Islet precursor cell (in vitro differentiated cells): ENCODE measurements around the gene CTNNA3.

Experiments
- DNase-seq: peaks from one replicate; pipeline ENCODE4 v3.0.0-alpha.2; 2018

CTNNA3 gene

DNA sequence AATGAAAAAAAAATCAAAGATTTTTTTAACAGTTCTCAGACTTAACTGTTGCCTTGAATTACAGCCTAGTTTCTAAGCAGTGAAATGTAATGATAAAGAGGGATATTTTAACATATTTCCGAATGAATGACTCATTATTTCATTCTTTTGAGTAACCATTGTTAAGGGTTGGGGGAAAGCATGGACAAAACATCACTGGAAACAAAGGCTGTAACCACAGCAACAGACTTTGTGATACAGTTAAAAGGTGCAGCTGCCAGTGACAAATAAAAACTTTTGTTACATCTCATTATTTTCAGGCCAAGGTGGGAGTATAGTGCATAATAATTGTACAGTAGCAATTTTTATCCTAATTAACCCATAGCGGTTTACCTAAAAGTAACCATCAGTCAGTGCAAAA, 597.5 kb downstream of the CTNNA3 start:
- DNase-seq = no peak

- DNase-seq = no peak
These were observed 600.5 kb downstream of the CTNNA3 start for GRCh38 chr10:67095531-67095930.

DNA sequence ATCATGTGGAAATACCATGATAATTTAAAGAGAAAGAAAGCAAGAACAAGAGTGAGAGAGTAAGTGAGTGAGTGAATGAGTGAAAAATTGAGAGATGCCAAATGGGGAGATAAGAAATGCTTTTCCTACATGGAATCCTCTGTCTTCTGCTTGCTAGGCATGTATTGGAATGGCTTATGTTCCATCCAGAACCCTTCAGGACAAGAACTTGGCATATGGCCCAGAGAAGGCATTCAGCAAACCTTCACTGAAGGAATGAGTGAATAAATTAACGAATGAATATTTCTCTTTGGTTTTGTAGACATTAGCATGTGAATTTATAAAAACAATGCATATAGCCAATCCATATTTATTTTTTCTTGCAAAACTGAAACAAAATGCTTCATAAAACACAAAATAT, 608.0 kb downstream of the CTNNA3 start:
- no peak for DNase-seq

- no peak for DNase-seq
These were observed 608.9 kb downstream of the CTNNA3 start for GRCh38 chr10:67087135-67087425.

DNA sequence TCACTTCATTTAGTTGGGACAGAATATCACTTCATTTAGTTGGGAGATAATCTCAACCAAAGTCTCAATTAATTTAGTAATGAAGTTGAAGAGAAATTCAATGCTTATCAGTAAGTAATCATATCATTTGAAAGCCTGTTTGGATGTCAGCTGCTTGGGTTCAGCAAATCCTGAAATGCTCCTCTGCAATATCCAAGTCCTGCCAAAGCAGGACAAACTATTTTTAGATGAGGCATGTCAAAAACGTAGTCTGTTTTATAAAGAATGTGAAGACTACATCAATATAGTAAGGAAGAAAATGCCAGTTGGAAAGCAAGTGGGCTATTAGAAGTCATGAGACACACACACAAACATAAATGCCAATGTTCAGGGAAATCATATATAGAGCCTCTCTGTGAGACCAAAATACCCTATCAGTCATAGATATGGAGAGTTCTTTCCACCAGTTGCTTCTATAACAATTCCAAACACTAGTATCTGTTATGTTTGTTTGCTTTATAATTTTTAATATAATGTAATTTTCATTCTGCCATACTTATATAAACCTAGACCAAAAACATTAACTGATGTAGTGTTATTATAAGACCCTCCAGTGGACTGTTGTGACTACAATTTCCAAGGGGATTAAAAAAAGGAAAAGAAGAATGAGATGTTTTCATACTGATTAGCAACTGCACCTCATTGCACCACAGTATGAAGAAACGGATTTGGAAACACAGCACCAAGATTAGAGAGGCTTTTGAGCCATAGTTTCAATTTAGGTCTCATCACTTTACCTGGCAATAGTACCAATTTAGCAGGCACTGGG, 609.5 kb downstream of the CTNNA3 start:
- no peak for DNase-seq

- DNase-seq = no peak
These were observed 616.9 kb downstream of the CTNNA3 start for GRCh38 chr10:67079126-67079525.

DNA sequence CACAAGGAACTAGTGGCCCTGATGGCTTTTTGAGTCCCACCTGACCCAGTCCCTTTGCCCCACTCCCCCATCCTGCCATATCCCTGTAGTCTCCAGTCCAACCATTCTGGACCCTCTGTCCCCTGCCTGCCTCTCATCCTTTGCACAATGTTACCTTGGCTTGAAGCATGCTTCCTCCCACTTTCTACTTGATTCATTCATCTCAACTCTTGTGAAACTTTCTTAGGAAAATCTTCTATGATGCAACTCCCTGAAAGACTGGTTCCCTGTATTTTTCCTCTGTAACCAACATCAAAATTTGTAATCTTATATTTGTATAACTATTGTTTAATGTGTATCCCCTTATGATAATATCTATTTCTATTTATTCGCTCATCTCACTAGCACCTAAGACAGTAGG, 618.6 kb downstream of the CTNNA3 start:
- no peak for DNase-seq

DNA sequence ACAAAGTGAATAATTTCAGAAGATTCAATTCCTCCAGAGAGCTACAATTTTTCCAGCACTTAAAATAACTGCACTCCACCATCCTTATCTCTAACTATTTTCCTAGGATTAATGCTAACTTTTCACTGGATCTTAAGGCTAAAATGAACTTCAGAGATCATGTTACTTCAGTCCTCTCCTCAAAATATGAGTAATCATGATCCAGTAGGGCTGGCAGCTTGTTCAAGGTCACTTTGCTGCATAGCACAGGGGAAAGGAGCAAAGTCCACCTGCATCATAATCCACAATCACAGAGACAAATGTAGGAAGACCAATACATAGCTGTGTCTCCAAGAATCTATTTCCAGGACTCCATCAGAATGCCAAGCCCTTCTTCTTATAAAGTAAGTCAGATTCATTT, 619.9 kb downstream of the CTNNA3 start:
- DNase-seq = no peak

- DNase-seq = no peak
These were observed 620.5 kb downstream of the CTNNA3 start for GRCh38 chr10:67075491-67075971.

DNA sequence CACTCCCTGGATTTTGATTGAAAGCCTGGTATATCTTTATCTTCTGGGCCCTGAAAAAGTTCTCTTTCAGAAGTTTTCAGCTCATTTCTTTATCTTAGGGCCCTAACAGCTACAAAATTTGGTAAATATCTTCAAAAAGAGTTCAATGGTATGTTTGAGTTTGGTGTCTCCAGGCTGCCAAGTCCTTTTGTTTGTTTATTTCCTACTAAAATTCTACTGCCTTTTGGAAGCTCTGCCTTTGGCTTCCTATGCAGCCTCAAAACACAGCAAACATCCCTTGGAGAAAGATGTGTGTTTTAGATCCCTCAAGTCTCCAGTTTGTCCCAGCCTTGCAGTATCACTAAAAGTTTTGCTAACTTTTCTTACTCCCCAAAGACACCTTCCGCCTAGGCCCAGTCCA, 623.3 kb downstream of the CTNNA3 start:
- DNase-seq = no peak

GRCh38 chr10:67050415-67050814, 645.6 kb downstream of the CTNNA3 start:
- DNase-seq = no peak

- no peak for DNase-seq
These were observed 646.0 kb downstream of the CTNNA3 start for GRCh38 chr10:67049988-67050387.

GRCh38 chr10:67046507-67046906, 649.5 kb downstream of the CTNNA3 start:
- no peak for DNase-seq

- no peak for DNase-seq
These were observed 650.6 kb downstream of the CTNNA3 start for GRCh38 chr10:67045404-67045803.

DNA sequence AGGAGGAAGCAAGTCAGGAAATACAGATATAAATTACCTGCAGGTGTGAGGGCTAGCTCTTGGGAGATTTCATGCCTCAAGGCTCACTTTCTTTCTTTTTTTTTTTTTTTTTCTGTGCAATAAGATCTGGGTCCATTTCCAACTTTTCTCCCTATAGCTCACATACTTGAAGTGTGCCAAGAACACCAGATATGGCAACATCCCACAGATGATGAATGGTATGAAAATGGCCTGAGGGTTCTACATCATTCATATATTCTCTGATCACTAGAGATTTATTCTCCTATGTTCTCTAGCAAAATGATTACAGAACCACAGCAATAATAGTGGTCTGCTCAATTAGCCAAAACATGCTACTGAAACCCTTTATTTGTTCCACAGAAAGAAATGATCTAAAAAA, 653.0 kb downstream of the CTNNA3 start:
- DNase-seq = no peak

DNA sequence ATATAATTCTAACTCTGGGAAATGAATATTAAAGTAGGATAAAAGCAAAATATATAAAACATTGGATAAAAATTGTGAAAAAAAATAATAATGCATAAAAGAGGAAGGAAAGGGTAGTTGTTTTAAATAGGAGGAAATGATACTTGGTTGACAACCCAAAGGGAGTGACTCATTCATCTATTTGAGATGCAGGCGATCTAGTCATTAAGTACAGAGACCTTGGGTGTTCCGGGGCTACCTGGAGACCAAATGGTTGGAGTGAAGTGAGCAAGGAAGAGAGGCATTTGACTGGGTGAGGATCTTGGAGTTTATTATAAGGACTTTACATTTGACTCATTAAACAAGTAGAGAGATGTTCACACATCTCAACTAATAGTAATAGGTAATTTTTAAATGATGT, 659.2 kb downstream of the CTNNA3 start:
- DNase-seq = no peak

GRCh38 chr10:67033878-67034277, 662.1 kb downstream of the CTNNA3 start:
- no peak for DNase-seq

GRCh38 chr10:67022099-67022498, 673.9 kb downstream of the CTNNA3 start:
- DNase-seq = no peak

GRCh38 chr10:67017218-67017617, 678.8 kb downstream of the CTNNA3 start:
- no peak for DNase-seq

DNA sequence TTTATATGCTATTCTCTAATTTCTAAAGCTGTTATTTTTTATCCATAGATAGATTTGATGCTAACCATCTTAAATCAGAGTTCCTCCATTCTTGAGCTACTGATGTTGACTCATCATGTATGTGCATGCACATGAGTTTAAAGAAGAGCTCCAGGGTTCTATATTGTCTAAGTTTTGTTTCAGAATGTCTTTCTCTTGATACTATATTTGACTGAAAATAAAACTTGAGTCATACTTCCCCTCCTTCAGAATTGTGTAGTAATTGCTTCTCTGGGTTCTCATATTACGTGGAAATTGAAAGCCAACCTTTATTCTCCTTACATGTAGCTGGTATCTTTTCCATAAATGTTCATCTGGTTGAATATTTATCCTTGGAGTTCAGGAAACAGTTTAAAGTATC, 680.8 kb downstream of the CTNNA3 start:
- no peak for DNase-seq

- DNase-seq = no peak
These were observed 684.0 kb downstream of the CTNNA3 start for GRCh38 chr10:67011981-67012380.

- no peak for DNase-seq
These were observed 684.5 kb downstream of the CTNNA3 start for GRCh38 chr10:67011480-67011879.

DNA sequence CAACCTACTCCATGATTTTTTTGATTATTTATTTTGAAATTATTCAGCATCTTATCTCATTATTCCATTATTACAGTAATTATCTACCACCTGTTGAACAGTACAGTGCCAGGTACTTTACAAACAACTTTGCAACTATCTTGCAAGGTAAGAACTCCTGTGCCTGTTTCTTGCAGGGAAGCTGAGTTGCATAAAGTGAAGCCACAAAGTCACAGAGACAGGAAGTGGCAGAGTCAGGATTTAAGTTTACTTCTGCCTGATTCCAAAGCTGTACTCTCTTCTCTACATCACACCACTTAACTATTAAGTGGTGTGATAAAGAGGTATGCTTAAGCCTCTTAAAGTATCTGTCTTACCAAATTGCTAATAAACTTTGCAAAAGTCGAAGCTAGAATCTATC, 690.0 kb downstream of the CTNNA3 start:
- DNase-seq = no peak

DNA sequence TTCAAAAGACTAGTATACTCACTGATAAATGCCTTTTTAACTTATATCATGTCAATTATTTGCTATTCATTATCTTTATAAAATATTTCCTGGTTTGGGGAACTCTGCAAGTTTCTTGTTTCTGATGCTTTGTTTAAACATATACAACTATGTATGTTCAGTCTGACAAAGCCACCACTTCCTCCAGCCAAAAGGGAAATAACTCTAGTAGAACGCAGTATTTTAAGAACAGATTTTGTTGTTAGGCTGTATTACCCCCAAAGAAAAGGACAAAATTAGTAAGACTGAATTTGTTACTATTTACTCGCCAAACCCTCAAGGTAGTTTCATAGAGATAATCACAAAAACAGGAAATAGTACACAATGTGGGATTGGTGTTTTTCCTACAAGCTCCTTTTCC, 691.3 kb downstream of the CTNNA3 start:
- DNase-seq = no peak
